ENCODE measurements around the gene FANCL.
"Not testable (repeated sequence)": the region's sequence is repeated elsewhere in the genome, so short reads cannot be mapped to it uniquely, and the experiment has no call there.

FANCL gene

GRCh38 chr2:58240670-58241545 lies at the start of gene FANCL:
Gene FANCL, minus strand, starts transcription at chr2:58241325. Its CDS starts 12 bp downstream, at chr2:58241313.
- peak; percentile 86 for FAIRE-seq

- no peak for FAIRE-seq
Observed at GRCh38 chr2:58289029-58289428, 47.9 kb upstream of the FANCL start.

GRCh38 chr2:58283931-58284330 lies 42.8 kb upstream of the FANCL start:
- FAIRE-seq, result no peak

- FAIRE-seq, result not testable (repeated sequence)
Observed at GRCh38 chr2:58275144-58275543, 34.0 kb upstream of the FANCL start.

GRCh38 chr2:58271826-58272225 lies 30.7 kb upstream of the FANCL start:
- FAIRE-seq, result no peak

GRCh38 chr2:58268685-58269084 lies 27.6 kb upstream of the FANCL start:
- no peak for FAIRE-seq

GRCh38 chr2:58266211-58266610 lies 25.1 kb upstream of the FANCL start:
- FAIRE-seq, result no peak

- FAIRE-seq, result no peak
Observed at GRCh38 chr2:58261209-58261608, 20.1 kb upstream of the FANCL start.

GRCh38 chr2:58258456-58258855 lies 17.3 kb upstream of the FANCL start:
- not testable (repeated sequence) for FAIRE-seq

- not testable (repeated sequence) for FAIRE-seq
Observed at GRCh38 chr2:58251331-58252201, 10.4 kb upstream of the FANCL start.

- no peak for FAIRE-seq
Observed at GRCh38 chr2:58241546-58241864, 380 bp upstream of the FANCL start.

GRCh38 chr2:58239243-58239925 lies 1.7 kb downstream of the FANCL start:
- FAIRE-seq, result peak; percentile 6

- FAIRE-seq, result no peak
Observed at GRCh38 chr2:58237741-58238140, 3.4 kb downstream of the FANCL start.

- no peak for FAIRE-seq
Observed at GRCh38 chr2:58235984-58236383, 5.1 kb downstream of the FANCL start.

- no peak for FAIRE-seq
Observed at GRCh38 chr2:58235170-58235569, 6.0 kb downstream of the FANCL start.

GRCh38 chr2:58228299-58228698 lies 12.8 kb downstream of the FANCL start:
- no peak for FAIRE-seq

GRCh38 chr2:58227171-58227917 lies 13.8 kb downstream of the FANCL start:
- no peak for FAIRE-seq

GRCh38 chr2:58221909-58222308 lies 19.2 kb downstream of the FANCL start:
- no peak for FAIRE-seq

- no peak for FAIRE-seq
Observed at GRCh38 chr2:58215429-58215828, 25.7 kb downstream of the FANCL start.

GRCh38 chr2:58210951-58211568 lies 30.1 kb downstream of the FANCL start:
- not testable (repeated sequence) for FAIRE-seq

GRCh38 chr2:58207189-58207588 lies 33.9 kb downstream of the FANCL start:
- FAIRE-seq, result no peak

- FAIRE-seq, result no peak
Observed at GRCh38 chr2:58206785-58207184, 34.3 kb downstream of the FANCL start.

All from G401.6 (cell line).